ENCODE data around the gene NUDCD3.

NUDCD3 gene

DNA sequence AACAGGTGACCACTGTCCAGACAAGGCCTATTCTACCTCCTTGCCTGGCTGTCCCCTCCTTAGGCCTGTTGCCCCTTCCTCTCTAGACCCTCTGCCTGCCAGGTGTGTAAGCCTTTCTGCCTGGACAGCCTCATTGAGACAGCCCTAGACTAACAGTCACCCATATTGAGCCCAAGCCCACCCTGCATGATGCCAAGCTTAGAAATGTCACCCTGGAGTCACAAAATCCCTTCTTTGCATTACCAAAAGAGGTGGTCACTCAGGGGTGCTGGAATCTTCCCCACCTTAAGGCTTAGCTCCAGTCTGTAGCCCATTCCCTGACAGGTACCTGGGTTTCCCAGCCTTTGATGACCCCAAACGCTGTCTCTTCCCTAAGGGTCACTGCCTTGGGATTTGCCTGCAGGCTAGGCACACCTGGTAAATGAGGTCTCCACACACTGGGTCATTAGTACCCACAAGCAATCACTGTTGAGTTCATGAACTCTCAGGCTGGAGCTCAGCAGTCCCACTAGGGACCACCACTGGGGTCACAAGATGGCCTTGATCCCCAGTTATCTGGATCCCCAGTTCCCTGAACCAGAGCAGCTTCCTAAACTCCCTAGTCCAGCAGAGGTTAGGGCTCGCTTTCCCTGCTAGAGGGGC is 110.1 kb downstream of the NUDCD3 start:
- DNase-seq: no peak

DNA sequence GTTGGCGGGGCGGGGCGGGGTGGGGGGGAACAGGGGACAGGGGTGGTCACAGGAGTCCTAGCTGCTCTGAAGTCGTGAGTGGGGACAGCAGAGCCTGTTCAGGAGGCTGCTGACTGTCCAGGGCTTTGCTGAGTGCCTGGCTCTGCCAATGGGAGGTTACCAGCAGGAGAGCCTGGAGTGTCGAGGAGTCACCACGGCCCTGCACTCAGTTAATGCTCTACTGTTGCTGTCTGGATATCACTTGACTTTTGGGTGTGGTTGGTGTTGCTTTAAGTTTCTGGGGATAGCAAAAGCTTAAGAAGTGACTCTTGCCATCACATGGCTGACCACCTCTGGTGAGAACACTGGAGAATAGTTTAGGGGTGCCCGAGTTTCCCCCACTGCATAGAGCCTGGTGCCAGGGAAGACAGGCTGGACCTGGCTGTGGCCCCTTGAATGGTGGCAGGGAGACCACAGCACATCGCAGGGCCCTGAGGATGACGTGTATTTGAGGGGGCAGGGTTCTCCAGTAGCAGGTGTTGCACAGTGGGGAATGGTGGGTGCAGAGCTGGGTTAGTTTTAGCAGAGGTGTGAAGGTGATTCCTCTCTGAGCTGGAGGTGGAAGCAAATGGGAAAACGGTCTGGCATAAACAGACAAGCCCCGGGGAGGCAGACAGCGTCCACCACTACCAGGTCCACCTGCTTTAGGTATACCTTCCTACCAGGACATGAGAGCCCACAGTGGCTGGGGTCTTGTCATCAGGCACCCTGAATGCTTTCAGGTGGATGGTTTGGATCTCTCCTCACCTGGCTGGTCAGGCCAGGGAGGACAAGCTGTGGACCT is 110.9 kb downstream of the NUDCD3 start:
- peak; percentile 46 for DNase-seq

DNA sequence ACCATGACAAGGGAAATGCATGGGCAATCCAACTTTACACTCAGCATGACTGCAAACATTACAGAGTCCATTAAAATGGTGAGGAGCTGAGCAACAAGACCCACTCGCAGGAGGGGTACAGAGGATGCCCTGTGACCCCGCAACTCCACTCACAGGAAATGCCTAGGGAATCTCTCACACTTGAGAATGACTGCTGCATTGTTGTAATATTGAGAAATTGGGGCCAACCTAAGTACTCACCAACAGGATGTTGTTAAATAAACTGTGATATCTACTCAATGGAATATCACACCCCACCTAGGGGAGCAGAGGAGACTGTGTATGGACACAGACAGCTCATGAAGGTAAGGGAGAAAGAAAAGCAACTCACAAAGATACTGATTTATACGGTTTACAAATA is 111.7 kb downstream of the NUDCD3 start:
- peak; percentile 98 for DNase-seq

DNA sequence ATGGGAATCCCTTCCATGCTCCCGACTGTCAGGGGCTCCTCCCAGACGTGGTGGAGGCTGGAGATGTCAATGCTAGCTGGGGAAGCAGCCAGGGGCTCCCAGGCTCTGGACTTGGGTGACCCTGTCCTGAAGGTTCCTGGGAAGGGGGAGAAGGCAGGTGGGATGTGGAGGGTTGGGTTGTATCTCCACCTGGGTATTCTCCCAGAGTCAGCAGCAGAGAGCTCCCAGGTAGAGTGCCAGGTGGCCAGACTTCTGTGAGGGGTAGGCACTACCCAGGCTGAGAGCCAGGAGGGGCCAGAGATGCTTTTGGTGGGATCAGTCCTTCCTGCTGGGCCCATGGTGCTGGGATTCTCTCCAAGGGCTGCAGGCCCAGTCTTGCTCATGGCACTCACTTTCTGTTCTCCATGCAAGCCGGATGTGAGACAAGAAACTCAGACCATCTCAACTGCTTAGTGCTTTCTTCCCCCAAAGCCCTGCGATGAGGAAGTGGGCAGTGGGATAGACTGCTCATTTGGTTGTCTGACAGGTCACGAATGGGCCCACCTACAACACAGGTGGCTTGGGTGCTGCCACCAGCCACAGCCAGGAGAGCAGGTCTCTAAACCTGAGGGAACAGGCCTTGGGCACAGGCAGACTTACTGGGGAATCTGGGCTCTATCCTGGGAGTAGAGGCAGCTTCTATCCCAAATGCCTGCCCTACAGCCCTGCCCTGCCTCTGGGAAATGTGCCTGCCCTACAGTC is 112.6 kb downstream of the NUDCD3 start:
- DNase-seq: no peak

DNA sequence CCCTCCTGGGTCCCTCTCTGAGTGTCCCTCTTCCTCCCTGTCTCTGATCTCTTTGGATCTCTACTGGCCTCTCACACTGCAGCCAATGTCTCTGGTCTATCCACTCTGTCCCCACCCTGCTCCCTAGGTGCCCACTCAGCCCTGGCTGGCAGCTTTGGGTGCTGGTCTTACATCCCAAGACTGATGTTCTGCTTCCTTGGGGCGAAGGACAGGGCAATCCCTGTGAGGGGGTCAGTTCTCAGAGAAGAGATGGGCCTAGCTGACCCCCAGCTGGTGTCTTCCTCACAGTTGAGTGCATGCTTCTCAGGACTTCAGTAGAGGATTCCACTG is 113.4 kb downstream of the NUDCD3 start:
- DNase-seq: no peak

DNA sequence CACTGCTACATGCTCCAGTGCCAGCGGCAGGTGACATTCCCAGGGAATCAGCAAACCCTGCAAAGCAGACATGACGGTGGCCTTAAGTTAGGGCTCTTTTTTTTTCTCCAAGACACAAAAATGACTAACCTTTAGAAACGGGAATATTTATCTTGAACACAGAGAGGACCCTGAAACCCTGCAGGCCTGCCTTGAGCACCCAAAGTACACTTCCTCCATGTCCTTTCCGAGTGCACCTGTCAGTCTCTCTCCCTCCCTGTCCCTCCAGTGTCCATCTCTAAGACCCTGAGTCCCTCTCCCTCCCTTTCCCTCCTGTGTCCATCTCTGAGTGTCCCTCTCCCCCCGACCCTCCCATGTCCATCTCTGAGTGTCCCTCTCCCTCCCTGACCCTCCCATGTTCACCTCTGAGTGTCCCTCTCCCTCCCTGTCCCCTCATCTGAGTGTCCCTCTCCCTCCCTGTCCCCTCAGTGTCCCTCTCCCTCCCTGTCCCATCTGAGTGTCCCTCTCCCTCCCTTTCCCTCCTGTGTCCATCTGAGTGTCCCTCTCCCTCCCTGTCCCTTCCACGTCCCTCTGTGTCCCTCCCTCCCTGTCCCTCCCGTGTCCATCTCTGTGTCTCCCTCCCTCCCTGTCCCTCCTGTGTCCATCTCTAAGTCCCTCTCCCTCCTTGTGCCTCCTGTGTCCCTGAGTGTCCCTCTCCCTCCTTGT is 113.9 kb downstream of the NUDCD3 start:
- DNase-seq: no peak

DNA sequence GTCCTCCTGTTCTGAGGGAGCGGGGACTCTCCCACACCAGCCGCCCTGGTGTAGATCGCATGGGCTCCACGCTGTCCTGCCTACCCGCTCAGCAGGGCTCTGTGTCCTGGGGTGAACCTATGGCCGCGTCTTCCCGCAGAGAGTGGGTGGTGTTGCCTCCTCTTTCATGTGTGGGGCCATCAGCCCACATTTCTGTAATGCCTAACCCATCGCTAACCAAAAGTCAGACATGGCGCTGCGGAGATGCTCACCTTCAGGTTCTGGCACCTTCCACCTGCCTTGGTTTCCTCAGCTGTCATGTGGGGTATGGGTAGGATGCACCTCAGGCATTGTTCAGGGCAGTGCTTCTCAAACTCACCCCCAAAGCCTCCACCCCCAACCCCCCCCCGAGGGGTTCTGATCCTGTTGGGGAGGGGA is 114.5 kb downstream of the NUDCD3 start:
- no peak for DNase-seq

DNA sequence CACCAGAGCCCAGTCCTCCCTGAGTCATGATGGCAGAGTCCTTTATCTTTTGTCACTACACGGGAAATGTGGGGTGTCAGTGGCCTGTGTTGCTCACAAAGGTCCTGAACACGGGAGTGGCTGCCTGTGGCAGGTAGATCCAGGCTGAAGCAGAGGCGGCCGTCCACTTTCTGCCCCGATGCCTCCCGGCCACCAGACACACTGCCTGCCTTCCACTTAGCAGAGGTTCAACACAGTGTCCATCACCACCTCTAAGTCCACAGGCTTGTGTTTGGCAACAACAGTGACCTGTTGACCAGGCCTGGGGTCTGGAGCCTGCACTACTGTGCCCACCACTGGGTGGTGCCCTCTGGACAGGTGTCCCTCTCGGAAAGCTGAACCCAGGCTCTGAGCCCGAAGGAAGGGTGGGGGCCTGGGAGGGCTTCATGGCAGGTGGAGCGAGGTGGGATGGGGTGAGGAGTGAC is 115.2 kb downstream of the NUDCD3 start:
- no peak for DNase-seq

DNA sequence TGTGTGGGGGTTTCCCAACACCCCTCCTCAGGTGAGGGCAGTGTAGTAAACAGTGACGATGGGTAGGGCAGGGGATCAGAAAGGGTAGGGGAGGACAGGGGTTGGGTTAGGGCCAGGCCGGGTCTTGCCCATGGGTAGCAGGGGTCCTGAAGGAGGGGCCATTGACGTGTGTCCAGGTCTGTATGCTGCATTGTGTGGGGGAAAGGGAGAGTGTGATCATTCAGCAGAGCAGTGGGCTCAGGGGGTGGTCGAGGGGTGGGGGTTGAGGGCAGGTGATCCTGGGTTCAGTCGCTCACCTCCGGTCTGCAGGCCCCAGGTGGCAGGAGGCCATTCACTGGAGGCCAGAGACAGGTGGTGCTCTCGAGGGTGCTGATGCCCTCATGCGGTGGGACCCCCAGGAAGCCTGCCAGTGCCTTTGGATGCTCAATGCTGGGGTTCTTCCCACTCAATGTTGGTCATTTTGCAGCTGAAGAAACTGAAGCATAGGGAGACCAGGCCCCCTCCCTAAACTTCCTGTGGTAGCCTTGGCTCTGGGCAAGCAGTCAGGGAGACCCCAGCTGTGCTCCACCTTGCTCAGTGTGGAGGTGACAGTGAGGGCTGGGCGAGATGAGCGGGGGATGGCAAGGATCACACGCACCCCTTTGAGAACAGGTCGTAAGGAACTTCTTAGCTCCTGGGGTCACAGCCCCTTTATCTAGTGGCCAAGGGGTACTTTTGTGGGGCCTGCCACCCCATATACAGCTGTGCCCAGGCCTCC is 116.3 kb downstream of the NUDCD3 start:
- no peak for DNase-seq

DNA sequence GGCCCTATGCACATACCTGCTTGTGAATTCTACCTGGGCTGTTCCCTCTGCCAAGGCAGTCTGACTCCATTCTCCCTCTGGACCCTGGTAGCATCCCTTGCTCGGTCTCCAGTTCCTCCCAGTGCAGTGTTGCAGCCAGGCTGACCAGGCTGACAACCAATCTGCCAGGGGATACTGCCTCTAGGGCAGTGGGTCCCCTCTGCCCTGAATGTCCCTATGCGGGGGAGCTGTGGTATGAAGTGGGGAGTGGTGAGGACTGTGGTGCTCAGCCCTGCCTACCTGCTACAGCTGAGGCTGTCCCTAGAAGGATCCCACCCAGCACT is 117.1 kb downstream of the NUDCD3 start:
- no peak for DNase-seq

DNA sequence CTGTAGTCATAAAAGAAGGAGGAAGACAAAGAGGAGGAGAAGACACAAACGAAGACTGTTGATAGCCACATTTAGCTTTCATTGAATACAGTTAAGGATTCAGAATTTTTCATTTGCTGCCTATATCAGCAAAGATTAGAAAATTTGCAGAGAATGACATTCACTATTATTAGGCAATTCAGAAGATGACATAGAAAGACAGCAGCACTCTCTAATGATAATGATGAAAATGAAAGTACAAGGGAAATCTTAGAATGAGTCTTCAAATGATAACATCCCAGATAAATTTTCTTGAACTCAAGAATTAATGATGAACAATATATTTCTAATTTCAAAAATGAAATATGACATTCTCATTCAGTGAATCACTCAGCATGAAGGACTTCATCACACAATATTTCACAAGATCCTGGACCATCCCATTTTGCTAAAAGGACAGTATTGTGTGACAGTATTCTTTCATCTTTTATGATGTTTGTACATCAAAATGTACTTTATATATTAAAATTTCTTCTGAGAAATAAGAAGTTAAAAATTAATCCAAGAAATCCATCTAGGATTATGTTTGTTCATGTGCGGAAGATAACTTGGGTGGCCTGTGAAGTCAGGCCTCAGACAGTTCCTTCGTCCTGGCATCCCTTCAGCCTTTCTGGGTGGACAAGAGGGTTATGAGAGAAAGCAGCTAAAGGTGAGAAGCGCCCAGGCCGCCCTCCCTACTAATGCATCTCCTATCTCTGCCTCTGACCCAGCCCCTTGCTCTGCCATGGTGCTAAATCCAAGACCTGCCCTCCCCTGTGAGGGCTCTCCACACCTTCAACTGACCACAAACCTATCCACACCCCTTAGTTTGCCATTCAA is 117.7 kb downstream of the NUDCD3 start:
- peak; percentile 54 for DNase-seq

DNA sequence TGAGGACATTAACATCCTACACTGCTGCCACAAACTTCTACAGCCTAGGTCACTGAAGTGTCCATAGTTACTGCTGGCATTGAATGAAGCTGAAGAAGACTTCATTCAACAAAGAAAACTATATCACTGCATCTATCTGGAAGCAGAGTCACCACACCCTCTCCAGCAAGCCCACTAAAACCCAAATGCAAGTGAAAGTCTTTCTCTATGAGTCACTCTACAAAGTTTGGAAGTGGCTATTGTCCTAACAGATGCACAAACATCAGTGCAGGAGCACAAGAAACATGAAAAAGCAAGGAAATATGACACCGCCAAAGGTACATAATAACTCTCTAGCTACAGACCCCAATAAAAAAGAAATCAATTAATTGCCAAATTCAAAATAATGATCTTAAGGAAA is 121.6 kb downstream of the NUDCD3 start:
- DNase-seq: no peak

DNA sequence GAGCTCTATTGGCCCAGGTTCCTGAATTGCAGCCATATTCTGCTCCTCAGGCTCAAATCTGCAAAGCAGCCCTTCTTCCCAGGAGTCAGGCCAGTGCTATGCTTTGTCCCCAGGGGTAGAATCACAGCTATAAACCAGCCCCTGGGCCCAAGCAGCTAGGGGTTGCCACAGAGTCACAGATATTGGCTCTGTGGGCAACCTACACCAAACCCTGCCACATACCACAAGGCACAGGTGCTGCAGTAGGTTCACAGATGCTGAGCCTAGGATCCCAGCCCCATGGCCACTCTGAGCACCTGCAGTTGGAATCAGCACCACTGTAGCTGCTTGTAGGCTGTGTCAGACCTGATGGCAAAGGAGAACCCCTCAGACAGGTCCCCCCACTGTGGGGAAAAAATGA is 122.0 kb downstream of the NUDCD3 start:
- DNase-seq: no peak

DNA sequence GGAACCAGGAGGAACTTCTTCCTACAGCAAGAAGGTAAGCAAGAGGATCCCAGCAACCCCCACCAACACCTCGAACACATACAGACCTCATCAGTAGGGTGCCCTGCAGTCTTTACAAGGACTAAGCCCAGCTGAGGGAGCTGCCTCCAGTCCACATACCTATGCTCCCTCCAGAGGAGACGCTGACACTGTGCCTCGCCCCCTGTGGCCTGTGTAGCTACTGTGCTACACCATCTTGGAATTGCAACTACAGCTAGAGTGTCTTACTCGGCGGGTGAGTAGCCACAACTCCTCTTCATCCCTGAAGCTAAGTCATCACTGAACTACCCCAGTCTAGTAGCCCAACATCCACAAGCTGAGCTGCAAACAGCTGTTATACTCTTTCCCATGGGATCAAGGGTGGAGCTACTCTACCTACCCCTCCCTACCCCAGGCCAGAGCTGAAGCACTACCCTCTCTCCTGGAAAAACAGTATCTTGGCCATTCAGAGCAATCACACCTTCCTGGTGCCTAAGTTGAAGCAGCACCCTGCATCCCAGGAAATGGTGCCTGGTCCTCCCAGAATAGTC is 122.9 kb downstream of the NUDCD3 start:
- no peak for DNase-seq

DNA sequence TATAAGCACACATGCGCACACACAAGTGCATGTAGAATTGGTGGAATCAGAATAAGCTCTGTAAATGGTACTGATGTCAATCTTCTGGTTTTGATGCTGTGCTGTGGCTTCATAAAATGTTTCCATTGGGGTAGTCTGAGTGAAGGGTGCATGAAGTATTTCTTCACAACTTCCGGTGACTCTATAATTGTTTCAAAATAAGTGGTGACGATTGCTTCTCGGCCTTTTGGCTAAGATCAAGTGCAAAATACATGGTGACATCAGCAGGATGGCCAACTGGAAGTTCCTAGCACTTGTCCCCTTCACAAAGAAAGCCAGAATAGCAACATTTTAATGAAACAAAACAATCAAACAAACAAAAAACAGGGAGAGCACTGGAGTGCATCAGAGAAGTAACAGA is 123.5 kb downstream of the NUDCD3 start:
- no peak for DNase-seq

DNA sequence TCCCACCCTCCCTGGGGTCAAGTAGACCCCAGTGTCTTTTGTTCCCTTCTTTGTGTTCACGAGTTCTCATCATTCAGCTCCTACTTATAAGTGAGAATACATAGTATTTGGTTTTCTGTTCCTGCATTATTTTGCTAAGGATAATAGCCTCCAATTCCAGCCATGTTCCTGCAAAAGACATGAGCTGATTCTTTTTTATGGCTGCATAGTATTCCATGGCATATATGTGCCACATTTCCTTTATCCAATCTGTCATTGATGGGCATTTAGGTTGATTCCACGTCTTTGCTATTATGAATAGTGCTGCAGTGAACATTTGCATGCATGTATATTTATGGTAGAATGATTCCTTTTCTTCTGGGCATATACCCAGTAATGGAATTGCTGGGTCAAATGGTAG is 136.8 kb downstream of the NUDCD3 start:
- DNase-seq: no peak

DNA sequence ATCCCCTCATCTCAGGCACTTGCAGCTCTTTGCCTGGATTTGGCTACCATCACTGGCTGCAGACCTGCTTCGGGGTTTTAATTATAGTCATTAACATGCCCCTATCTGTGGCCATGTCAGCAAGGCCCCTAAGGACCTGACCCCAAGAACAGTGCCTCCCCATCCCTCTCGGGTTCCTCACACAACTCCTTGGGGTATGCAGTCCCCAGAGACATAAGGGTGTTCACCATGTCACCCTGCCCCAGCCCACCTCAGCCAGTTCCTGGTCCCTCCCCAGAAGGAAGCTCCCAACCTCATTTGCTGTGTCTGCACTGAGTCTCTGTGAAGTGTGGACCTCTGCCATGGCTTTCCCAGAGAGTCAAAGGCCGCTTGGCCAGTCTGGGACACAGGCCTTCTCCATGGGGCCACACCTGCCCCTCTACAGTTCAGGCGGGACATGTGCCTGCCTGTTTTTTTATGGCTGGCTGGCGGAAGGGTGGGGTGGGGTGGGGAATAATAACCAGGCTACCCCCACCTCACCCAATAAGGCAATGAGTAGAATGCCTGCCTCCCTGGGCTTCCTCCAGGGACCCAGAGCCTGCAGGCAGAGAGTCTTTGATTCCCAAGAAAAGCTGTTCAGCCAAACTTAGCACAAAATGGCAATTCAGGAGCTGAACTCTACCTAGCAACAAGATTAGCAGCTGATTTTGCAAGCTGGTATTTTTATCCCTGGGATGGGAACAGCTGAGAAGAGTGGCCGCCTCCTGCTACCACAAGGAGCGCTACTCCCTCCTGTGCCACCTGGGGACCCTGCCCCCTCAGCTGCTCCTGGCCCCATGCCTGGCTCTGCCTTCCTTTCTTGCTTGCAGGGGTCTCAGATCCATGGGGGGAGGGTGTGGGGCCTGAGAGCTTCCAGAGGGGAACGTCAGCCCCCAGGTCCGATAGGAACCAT is 141.3 kb downstream of the NUDCD3 start:
- no peak for DNase-seq

DNA sequence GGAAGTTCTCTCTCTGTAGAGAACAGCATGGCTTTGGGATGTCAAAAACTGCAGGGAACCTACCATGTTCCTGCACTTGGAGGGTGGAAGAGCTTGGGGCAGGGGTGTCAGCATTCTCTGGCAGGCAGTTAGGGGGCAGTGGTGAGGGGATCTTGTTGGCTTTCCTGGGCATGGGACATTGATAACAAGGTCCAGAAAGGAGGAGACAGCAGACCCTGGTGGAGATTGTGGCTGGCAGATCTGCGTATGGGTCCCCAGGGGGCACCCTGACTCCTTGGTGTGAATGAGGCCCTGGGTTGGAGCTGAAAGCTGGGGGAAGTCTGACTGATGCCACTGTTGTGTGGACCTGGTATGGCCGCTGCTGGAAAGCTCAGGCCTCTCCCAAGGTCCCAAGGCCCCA is 142.2 kb downstream of the NUDCD3 start:
- DNase-seq: peak; percentile 29

DNA sequence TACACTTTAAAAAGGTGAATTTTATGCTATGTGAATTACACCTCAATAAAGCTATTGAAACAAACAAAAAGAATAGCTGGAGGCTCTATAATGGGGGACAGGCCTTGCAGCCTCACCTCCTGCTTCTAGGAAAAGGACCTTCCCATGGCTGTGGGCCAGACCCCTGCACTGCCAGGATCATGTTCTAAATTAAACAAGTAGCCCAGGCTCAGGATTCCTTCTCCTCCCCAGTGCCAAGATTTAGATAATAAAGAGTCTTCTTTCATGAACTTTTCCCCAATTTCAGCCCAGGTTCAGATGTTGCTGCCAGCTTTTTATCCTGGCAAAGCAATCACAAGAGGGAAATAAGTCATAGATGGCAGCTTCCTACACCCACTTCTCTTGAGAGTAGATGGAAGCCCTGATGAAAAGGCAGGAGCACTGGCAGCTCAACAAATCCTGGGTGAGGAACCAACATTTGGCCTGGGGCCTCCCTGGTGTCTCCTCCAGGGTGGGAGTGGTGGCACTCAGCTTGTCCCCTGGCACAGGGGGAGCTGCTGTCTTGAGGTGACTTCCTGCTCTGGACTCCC is 142.8 kb downstream of the NUDCD3 start:
- DNase-seq: no peak

DNA sequence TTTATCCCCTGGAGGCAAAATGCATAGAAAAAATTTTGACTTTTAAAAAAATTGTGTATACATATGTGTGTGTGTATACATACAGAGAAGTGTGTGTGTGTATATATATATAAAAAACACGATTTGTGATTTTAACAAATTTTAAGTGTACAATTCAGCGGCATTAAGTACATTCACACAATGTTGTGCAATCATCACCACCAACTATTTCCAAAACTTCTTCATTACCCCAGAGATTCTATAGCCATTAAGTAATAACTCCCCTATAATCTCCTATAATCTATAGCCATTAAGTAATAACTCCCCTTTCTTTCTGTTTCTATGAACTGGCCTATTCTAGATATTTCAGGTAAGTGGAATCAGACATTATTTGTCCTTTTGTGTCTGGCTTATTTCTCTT is 144.4 kb downstream of the NUDCD3 start:
- DNase-seq: no peak

All from NCI-H226 (cell line).